SK-N-SH treated with all-trans-retinoic acid at 6 μM for 48 hours (cell line): ENCODE data around the gene NFE2L1.

Experiments used
- ESRRG ChIP-seq: fragments of 250-450 bp; sonication (Bioruptor Pico); IDR thresholded peaks from 2 replicates; pipeline ENCODE4 v1.6.1; 2021; ENCODE audit warnings: mild to moderate bottlenecking
- ZFP3 ChIP-seq: fragments of 250-450 bp; sonication (Bioruptor Pico); IDR thresholded peaks from 2 replicates; pipeline ENCODE4 v1.5.0; 2020; ENCODE audit warnings: mild to moderate bottlenecking, moderate library complexity

DNA sequence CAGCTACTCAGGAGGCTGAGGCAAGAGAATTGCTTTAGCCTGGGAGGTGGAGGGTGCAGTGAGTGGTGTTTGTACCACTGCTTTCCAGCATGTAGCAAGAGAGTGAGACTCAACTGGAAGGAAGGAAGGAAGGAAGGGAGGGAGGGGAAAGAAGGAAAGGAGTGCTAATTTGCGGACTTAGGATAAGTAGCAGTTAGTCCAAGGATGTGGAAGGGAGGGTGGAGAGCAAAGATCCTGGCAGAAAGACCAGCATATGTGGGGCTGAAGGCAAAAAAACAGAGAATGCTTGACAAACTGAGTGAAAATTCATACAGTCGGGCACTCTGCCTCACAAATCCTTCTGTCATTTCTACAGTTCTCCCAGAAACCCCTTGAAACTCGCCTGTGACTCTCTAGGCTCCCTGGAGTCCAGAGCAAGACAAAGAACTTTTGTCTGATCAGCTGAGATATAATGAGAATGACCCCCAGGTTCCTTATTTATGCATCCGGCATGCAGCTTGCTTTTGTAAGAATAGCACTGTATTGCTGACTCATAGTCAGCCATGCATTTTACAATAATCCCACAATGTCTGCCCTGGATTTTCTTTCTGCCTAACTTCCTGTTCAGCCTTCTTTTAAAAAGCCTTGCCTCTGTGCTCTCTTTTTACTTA lies 45.8 kb upstream of the NFE2L1 start:
- no peak for TF ChIP-seq ZFP3
- no peak for TF ChIP-seq ESRRG
